ENCODE results near the gene RNF212. TPM values are rescaled to one million over a fixed set of nuclear protein-coding genes. Genes with fewer than 3 reads are reported as not detected.

Gene RNF212
- total and polyA plus RNA-seq, 2 experiments from 2014 or later = 8.4 to 10.4 TPM

GRCh38 chr4:1090465-1091440 is 22.6 kb downstream of the RNF212 start:
- WGBS (ENCODE audit: low lambda C conversion rate, missing lambda C conversion rate) = 87% methylated on average over 10 of the region's 10 CpGs
- TF ChIP-seq CTCF (IDR thresholded peaks at IDR 0.05; ENCODE audit: poor library complexity) (no peak), EZH2 (IDR thresholded peaks at IDR 0.05; ENCODE audit: borderline replicate concordance) (no peak), EZH2phosphoT487 (IDR thresholded peaks at IDR 0.05; ENCODE audit: low read depth, severe bottlenecking, unreplicated experiment) (no peak)

GRCh38 chr4:1090036-1090435 is 23.3 kb downstream of the RNF212 start:
- no peaks in the 10 kb centered on the region for H3K9me3 ChIP-seq (ENCODE audit: low read depth)
- H2AFZ ChIP-seq = no peak overlapping the region
- WGBS (ENCODE audit: low lambda C conversion rate, missing lambda C conversion rate) = 96% methylated on average over 3 of the region's 3 CpGs
- DNase-seq (ENCODE audit: low spot score) = no peak
- H4K20me1 ChIP-seq (ENCODE audit: insufficient read depth, poor library complexity, severe bottlenecking) = no peaks in the 10 kb centered on the region
- TF ChIP-seq EZH2 (IDR thresholded peaks at IDR 0.05; ENCODE audit: borderline replicate concordance) (no peak), EZH2phosphoT487 (IDR thresholded peaks at IDR 0.05; ENCODE audit: low read depth, severe bottlenecking, unreplicated experiment) (no peak), CTCF (IDR thresholded peaks at IDR 0.05; ENCODE audit: poor library complexity) (no peak)
- no peak overlapping the region for H3K27ac ChIP-seq
- no peak overlapping the region for H3K4me3 ChIP-seq
- peaks cover 6% of the 10 kb centered on the region for H3K4me1 ChIP-seq (ENCODE audit: insufficient read depth)
- H3K79me2 ChIP-seq = no peaks in the 10 kb centered on the region
- H3K36me3 ChIP-seq (replicated peaks; ENCODE audit: insufficient read depth, low read depth) = no peaks in the 10 kb centered on the region
- H3K4me2 ChIP-seq = no peak overlapping the region
- no peaks in the 10 kb centered on the region for H3K9me2 ChIP-seq (replicated peaks; ENCODE audit: insufficient read depth)
- H3K27me3 ChIP-seq = no peaks in the 10 kb centered on the region

More at GRCh38 chr4:1090465-1091440, 22.6 kb downstream of the RNF212 start:
- Histone ChIP-seq H3K27ac (no peak overlapping the region), H4K20me1 (ENCODE audit: insufficient read depth, poor library complexity, severe bottlenecking) (no peaks in the 10 kb centered on the region), H3K4me1 (ENCODE audit: insufficient read depth) (peaks cover 6% of the 10 kb centered on the region), H3K4me3 (no peak overlapping the region), H2AFZ (no peak overlapping the region), H3K27me3 (no peaks in the 10 kb centered on the region), H3K9me2 (replicated peaks; ENCODE audit: insufficient read depth) (no peaks in the 10 kb centered on the region), H3K36me3 (replicated peaks; ENCODE audit: insufficient read depth, low read depth) (no peaks in the 10 kb centered on the region), H3K9me3 (ENCODE audit: low read depth) (no peaks in the 10 kb centered on the region), H3K79me2 (no peaks in the 10 kb centered on the region), H3K4me2 (no peak overlapping the region)
- DNase-seq (ENCODE audit: low spot score) = no peak

- Histone ChIP-seq H3K4me3 (no peak overlapping the region), H3K4me1 (ENCODE audit: insufficient read depth) (peaks cover 6% of the 10 kb centered on the region), H3K27me3 (no peaks in the 10 kb centered on the region), H3K36me3 (replicated peaks; ENCODE audit: insufficient read depth, low read depth) (no peaks in the 10 kb centered on the region), H3K27ac (no peak overlapping the region), H3K9me3 (ENCODE audit: low read depth) (no peaks in the 10 kb centered on the region), H3K4me2 (no peak overlapping the region), H4K20me1 (ENCODE audit: insufficient read depth, poor library complexity, severe bottlenecking) (no peaks in the 10 kb centered on the region), H3K9me2 (replicated peaks; ENCODE audit: insufficient read depth) (no peaks in the 10 kb centered on the region), H2AFZ (no peak overlapping the region), H3K79me2 (no peaks in the 10 kb centered on the region)
- TF ChIP-seq CTCF (IDR thresholded peaks at IDR 0.05; ENCODE audit: poor library complexity) (no peak), EZH2 (IDR thresholded peaks at IDR 0.05; ENCODE audit: borderline replicate concordance) (no peak), EZH2phosphoT487 (IDR thresholded peaks at IDR 0.05; ENCODE audit: low read depth, severe bottlenecking, unreplicated experiment) (no peak)
- DNase-seq (ENCODE audit: low spot score) = no peak
Observed at GRCh38 chr4:1087371-1087770, 26.0 kb downstream of the RNF212 start.
